K562 (cell line): ENCODE data around the gene CD22. TPM values are rescaled to one million over a fixed set of nuclear protein-coding genes. Genes with fewer than 3 reads are reported as not detected.

Experiments used
- ATAC-seq: fragments of 200-7000 bp; cut with Tn5 transposase; 3 replicates; pipeline ENCODE4 v1.9.1; 2020; ENCODE audit warnings: moderate library complexity
- BruUV-seq: library from RNA; stranded (reverse); fragments of 400-500 nt; replicated peaks from 2 replicates; lab custom pipeline; 2021; lab: Mats Ljungman, UMichigan
- CTCF ChIA-PET: fragments of 300-600 bp; formaldehyde crosslinking; extraction: SDS; loops from one replicate; lab custom pipeline; 2021; ENCODE audit warnings: low intra/inter-chr PET ratio; lab: Yijun Ruan, JAX
- POLR2A ChIA-PET: fragments of 300-600, 350-650 bp; sonication (Branson Sonifier 250); formaldehyde crosslinking; extraction: SDS; loops from one replicate; lab custom pipeline; 2021; ENCODE audit warnings: antibody characterized with exemption, inconsistent platforms; lab: Yijun Ruan, JAX
- DNase-seq, 4 experiments: peaks; one replicate each; pipeline versions ENCODE4 v3.0.0 to v3.0.0-alpha.2; 2011 to 2018; ENCODE audit warnings: low spot score in 3 of 4, mixed read lengths in 3 of 4; ENCODE audit errors: extremely low read depth in 1 of 4
- FAIRE-seq: peaks from 2 replicates; lab custom pipeline; 2011; peaks lifted over from hg19 to GRCh38; lab: Jason Lieb, UNC
- H2AFZ ChIP-seq: 2 replicates; pipeline ENCODE4 v1.6.0; 2011; ENCODE audit warnings: low read depth, low read length, control low read depth, inconsistent platforms
- H3K27ac ChIP-seq: fragments of 200-600 bp; 3 replicates; pipeline ENCODE4 v1.8.0; 2011; ENCODE audit warnings: low read depth, mild to moderate bottlenecking, control low read depth, inconsistent platforms, low read length, moderate library complexity, mixed read lengths; ENCODE audit errors: extremely low read depth
- H3K27me3 ChIP-seq, 2 experiments: fragments of 300-600 bp in 1 of 2; 2 replicates in 1 of 2; 3 replicates in 1 of 2; pipeline versions ENCODE4 v1.6.0 to v1.8.0; 2011; ENCODE audit warnings: inconsistent platforms in 2 of 2, low read length in 2 of 2, mild to moderate bottlenecking in 1 of 2, mixed read lengths in 1 of 2, moderate library complexity in 1 of 2; ENCODE audit not compliant: control insufficient read depth in 2 of 2, insufficient read depth in 2 of 2
- H3K36me3 ChIP-seq: fragments of 300-600 bp; 3 replicates; pipeline ENCODE4 v1.8.0; 2011; ENCODE audit warnings: mild to moderate bottlenecking, low read length, inconsistent platforms; ENCODE audit not compliant: control insufficient read depth, insufficient read depth
- H3K4me1 ChIP-seq, 2 experiments: fragments of 200-600 bp in 1 of 2; replicated peaks in 1 of 2; 2 replicates in 1 of 2; 3 replicates in 1 of 2; pipeline versions ENCODE4 v1.5.1 to v1.8.0; 2011; ENCODE audit warnings: inconsistent platforms in 2 of 2, low read length in 2 of 2, mild to moderate bottlenecking in 1 of 2, mixed read lengths in 1 of 2, moderate library complexity in 1 of 2; ENCODE audit not compliant: control insufficient read depth in 2 of 2, insufficient read depth in 2 of 2
- H3K4me2 ChIP-seq: 2 replicates; pipeline ENCODE4 v1.6.1; 2011; ENCODE audit warnings: low read length, control low read depth, inconsistent platforms, mixed read lengths; ENCODE audit not compliant: insufficient read depth
- H3K4me3 ChIP-seq: fragments of 200-600 bp; sonication (generic), shearing (Covaris generic); 2 replicates; pipeline ENCODE4 v1.5.1; 2016; ENCODE audit warnings: control low read depth, inconsistent platforms
- H3K79me2 ChIP-seq: fragments of 200-600 bp; 3 replicates; pipeline ENCODE4 v1.8.0; 2011; ENCODE audit warnings: low read length, inconsistent platforms; ENCODE audit not compliant: control insufficient read depth, insufficient read depth
- H3K9ac ChIP-seq, 2 experiments: 2 replicates each; pipeline versions ENCODE4 v1.6.0 to v1.6.1; 2011; ENCODE audit warnings: low read depth in 2 of 2, low read length in 2 of 2, control low read depth in 1 of 2, inconsistent platforms in 1 of 2, mild to moderate bottlenecking in 1 of 2, mixed read lengths in 1 of 2; ENCODE audit not compliant: insufficient read depth in 1 of 2
- H3K9me1 ChIP-seq: one replicate; pipeline ENCODE4 v1.6.0; 2011; ENCODE audit warnings: inconsistent platforms, mild to moderate bottlenecking, low read length, moderate library complexity; ENCODE audit not compliant: control insufficient read depth, insufficient read depth
- H3K9me3 ChIP-seq: replicated peaks from 2 replicates; pipeline ENCODE4 v1.5.1; 2011; ENCODE audit warnings: low read depth, low read length, inconsistent platforms; ENCODE audit not compliant: control insufficient read depth, insufficient read depth
- H4K20me1 ChIP-seq: replicated peaks from 2 replicates; pipeline ENCODE4 v1.6.1; 2011; ENCODE audit warnings: low read length, inconsistent platforms, mixed read lengths; ENCODE audit not compliant: control insufficient read depth, insufficient read depth
- HNRNPLL ChIP-seq: fragments of 200-400 bp; formaldehyde crosslinking; IDR thresholded peaks from 2 replicates; pipeline ENCODE4 v1.6.1; 2017; ENCODE audit warnings: low read length, low read depth, mild to moderate bottlenecking; ENCODE audit not compliant: poor library complexity, severe bottlenecking
- MGA ChIP-seq: fragments of 450-650 bp; IDR thresholded peaks from 2 replicates; pipeline ENCODE4 v1.6.1; 2016; ENCODE audit warnings: mild to moderate bottlenecking, moderate library complexity
- RBM34 ChIP-seq: fragments of 200-400 bp; formaldehyde crosslinking; IDR thresholded peaks from 2 replicates; pipeline ENCODE4 v1.6.1; 2018; ENCODE audit warnings: low read length, borderline replicate concordance; ENCODE audit not compliant: insufficient read depth
- SOX6 ChIP-seq: fragments of 450-650 bp; IDR thresholded peaks from 2 replicates; pipeline ENCODE4 v1.6.1; 2014; ENCODE audit warnings: mild to moderate bottlenecking
- SP2 ChIP-seq: IDR thresholded peaks from 2 replicates; pipeline ENCODE4 v1.6.1; 2011; ENCODE audit warnings: mild to moderate bottlenecking, low read depth, low read length, moderate library complexity; ENCODE audit not compliant: poor library complexity, severe bottlenecking; ENCODE audit errors: extremely low read depth
- ZFP30 ChIP-seq: fragments of 250-450 bp; sonication (Bioruptor Pico); IDR thresholded peaks from 2 replicates; pipeline ENCODE4 v1.8.0; 2022; ENCODE audit warnings: moderate library complexity, mild to moderate bottlenecking, inconsistent platforms, borderline replicate concordance
- ZNF277 ChIP-seq: fragments of 250-450 bp; sonication (Bioruptor Pico); IDR thresholded peaks from 2 replicates; pipeline ENCODE4 v1.8.0; 2022; ENCODE audit warnings: inconsistent platforms, mild to moderate bottlenecking, moderate library complexity, borderline replicate concordance
- ZNF316 ChIP-seq: fragments of 450-650 bp; IDR thresholded peaks from 2 replicates; pipeline ENCODE4 v1.6.1; 2016
- WGBS: fragments of 100-300 bp; shearing (Covaris generic); methylation state at CpG from one replicate; pipeline ENCODE4 v1.1.6; 2016; ENCODE audit warnings: low coverage, mixed read lengths; ENCODE audit not compliant: insufficient coverage; ENCODE audit errors: missing lambda C conversion rate; 5-methylcytosine and 5-hydroxymethylcytosine counted together
- in situ Hi-C: fragments of 300-500 bp; cut with MboI; formaldehyde crosslinking; loops from 4 replicates; pipeline ENCODE4 v1.15.0; 2018; ENCODE audit warnings: inconsistent platforms, mixed read lengths
- intact Hi-C: fragments of 100-400 bp; cut with micrococcal nuclease; formaldehyde crosslinking; loops from 2 replicates; pipeline ENCODE4 v1.14.2; 2022
- polyA plus RNA-seq, 8 experiments: library from polyadenylated mRNA; depleted of rRNA in 4 of 8; stranded (reverse) in 5 of 8; unstranded in 3 of 8; fragments of >200 nt; fragmentation: Nextera tagmentation in 2 of 8; fragmentation: Illumina TruSeq in 1 of 8; extraction: Ambion mirVana in 2 of 8; extraction: Trizol in 1 of 8; gene quantifications; 2 replicates each; pipeline versions ENCODE4 v1.2.1 to v1.2.3, GENCODE V29; 2011 to 2014; ENCODE audit warnings: inconsistent platforms in 1 of 8, missing spikeins in 1 of 8
- total RNA-seq, 7 experiments: library from RNA; depleted of rRNA in 6 of 7; stranded (reverse); fragments of >200 nt in 6 of 7; fragmentation: Illumina TruSeq in 2 of 7; extraction: Trizol in 2 of 7; gene quantifications; 2 replicates each; pipeline versions ENCODE4 v1.2.1 to v1.2.3, GENCODE V29; 2011 to 2021; ENCODE audit warnings: low replicate concordance in 1 of 7

The CD22 gene
- total and polyA plus RNA-seq, 9 of the 15 experiments (the other 6 are each of a cell fraction or from before 2014, with no cell fraction given), result 0.29 to 5.0 (median 3.5) TPM

DNA sequence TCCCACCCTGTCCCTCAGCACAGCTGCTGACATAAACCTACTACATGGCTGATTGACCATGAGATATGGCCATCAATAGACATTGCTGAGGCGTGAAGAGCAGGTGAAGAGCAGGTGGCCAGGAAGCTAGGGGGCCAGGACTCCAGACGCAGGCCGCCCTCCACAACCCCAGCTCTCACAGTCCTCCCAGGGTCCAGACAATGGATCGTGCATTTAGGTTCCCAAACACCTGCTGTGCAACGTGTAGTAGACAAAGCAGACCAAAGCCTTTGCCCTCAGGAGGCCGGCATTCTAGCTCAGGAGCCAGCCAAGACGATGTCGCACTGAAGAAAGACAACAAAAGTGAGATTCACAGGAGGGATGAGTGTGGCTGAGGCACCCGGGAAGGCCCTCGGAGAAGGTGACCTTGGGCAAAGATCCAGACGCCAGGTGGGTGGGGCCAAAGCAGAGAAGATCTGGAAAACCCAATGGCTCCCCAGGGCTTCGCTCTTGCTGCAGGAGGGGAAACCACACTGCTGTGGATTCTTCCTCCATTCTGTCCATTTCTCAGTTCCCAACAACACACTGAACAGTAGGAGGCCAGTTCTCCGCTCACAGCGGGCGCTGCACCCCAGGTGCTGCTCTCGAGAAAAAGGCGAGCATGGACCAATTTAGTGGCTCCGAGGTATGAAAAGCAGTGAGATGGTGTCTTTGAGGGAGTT, 20.1 kb downstream of the CD22 start:
- BruUV-seq, result no TSS peak
- Histone ChIP-seq H3K4me1 (peaks cover 12 to 39% of the 10 kb centered on the region in 2 experiments; a peak in 4 of 5 replicates), H3K27ac (no peak overlapping the region), H3K36me3 (no peaks in the 10 kb centered on the region), H2AFZ (no peak overlapping the region), H3K4me3 (no peak overlapping the region), H3K27me3 (0 out of 5 replicates have a peak, but pooled peaks cover 0 to 3% of the 10 kb centered on the region in 2 experiments), H4K20me1 (no peaks in the 10 kb centered on the region), H3K4me2 (no peak overlapping the region), H3K9me1 (no peaks in the 10 kb centered on the region), H3K9me3 (no peaks in the 10 kb centered on the region), H3K9ac (no peak overlapping the region), H3K79me2 (no peaks in the 10 kb centered on the region)
- intact Hi-C loops, result no loop called here
- ChIA-PET CTCF (no interaction called here), POLR2A (interaction anchor here (0.5 to 1.0 kb wide), 3 partner anchors 14 to 555 kb away, joined by 3 read pairs; no protein-coding TSS in a partner anchor)
- FAIRE-seq (no peak), ATAC-seq (no peak), DNase-seq (peak in 1 of 4 experiments; percentile 7)
- 38% methylated on average over 18 of the region's 18 CpGs for whole genome bisulfite sequencing
- in situ Hi-C loops, result no loop called here
- TF ChIP-seq HNRNPLL (no peak), MGA (peak; percentile 45; the same call in 1 of the 2 replicates), RBM34 (no peak), SOX6 (no peak), ZNF277 (CRISPR knock-in tag) (no peak), ZNF316 (0 out of 2 replicates have a peak, but pooled peaks have one; percentile 6), SP2 (no peak), ZFP30 (CRISPR knock-in tag) (no peak)
